Progenitor cell of endocrine pancreas (in vitro differentiated cells): Measurements from ENCODE around the gene DCN. TPM values are rescaled to one million over a fixed set of nuclear protein-coding genes. Genes with fewer than 3 reads are reported as not detected.

Experiments
- DNase-seq: peaks from one replicate; pipeline ENCODE4 v3.0.0; 2021; ENCODE audit warnings: low spot score; ENCODE audit not compliant: unreplicated experiment
- H3K27ac Mint-ChIP-seq: 2 replicates; pipeline ENCODE4 v1.8.0; 2021; ENCODE audit warnings: mild to moderate bottlenecking, moderate library complexity, mixed read lengths
- H3K27me3 Mint-ChIP-seq: 2 replicates; pipeline ENCODE4 v1.8.0; 2021; ENCODE audit warnings: mixed read lengths
- H3K36me3 Mint-ChIP-seq: 2 replicates; pipeline ENCODE4 v1.8.0; 2022; ENCODE audit warnings: mixed read lengths; ENCODE audit not compliant: insufficient read depth
- H3K4me1 Mint-ChIP-seq: 2 replicates; pipeline ENCODE4 v1.8.0; 2021; ENCODE audit warnings: low read depth, mixed read lengths
- H3K4me3 Mint-ChIP-seq: 2 replicates; pipeline ENCODE4 v1.8.0; 2021; ENCODE audit warnings: low read depth, mild to moderate bottlenecking, moderate library complexity, mixed read lengths
- H3K9me3 Mint-ChIP-seq: 2 replicates; pipeline ENCODE4 v1.8.0; 2021; ENCODE audit warnings: low read depth, mixed read lengths
- CTCF ChIP-seq: fragments of 200-600 bp; sonication (generic); IDR thresholded peaks from one replicate; pipeline ENCODE4 v1.5.0; 2021; ENCODE audit warnings: antibody characterized with exemption, mild to moderate bottlenecking; ENCODE audit not compliant: unreplicated experiment
- long read RNA-seq: library from polyadenylated mRNA; unstranded; transcript quantifications from one replicate; pipeline ENCODE4 v2.0.0, GENCODE V29; 2020
- total RNA-seq: library from RNA; stranded (reverse); gene quantifications from 2 replicates; pipeline ENCODE4 v1.2.1, GENCODE V29; 2021

The DCN gene, protein sequence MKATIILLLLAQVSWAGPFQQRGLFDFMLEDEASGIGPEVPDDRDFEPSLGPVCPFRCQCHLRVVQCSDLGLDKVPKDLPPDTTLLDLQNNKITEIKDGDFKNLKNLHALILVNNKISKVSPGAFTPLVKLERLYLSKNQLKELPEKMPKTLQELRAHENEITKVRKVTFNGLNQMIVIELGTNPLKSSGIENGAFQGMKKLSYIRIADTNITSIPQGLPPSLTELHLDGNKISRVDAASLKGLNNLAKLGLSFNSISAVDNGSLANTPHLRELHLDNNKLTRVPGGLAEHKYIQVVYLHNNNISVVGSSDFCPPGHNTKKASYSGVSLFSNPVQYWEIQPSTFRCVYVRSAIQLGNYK
- total RNA-seq: 0.55 TPM in 1 of 2 replicates, not detected in the other
- long read RNA-seq, partial matches to known transcripts: 1 of 1 reads
- long read RNA-seq, other reads (novel, unspliced or antisense): 0 of 1 reads

DNA sequence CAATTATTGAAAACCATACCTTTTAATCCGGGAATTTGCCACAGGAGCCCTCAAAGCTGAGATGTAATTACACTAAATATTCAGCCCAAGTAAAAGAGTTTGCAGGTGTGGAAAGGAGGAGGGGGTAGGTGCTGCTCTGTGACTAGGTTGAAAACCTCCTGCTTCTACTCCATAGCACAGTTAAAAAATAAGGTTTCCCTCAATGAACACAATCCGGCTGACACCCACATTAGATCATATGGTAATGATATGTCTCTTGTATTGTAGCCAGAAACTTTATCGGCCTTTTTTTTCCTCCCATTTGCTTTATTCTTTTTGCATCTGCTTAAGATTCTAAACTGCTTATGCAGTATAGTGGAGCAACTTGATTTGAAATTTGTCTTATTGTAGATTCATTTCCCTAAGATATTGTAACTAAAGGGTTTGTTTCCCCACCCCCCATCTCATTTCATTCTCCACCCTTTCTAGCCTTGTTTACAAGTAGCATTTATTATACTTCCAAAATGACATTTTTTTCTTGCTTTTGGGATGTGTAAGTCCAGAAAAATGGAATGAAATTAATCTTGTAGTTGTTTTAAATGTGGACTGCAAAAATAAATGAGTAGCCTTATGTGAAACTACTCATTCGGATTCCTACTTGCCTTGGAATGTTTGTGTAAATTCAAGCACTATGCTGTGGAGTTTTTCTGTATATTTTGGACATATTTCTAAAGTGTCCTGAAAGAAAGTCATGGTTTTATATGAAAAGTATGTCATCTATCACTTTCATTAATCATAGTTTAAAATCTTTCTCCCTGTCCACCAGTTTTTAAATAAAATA, at the start of gene DCN:
DCN (minus strand) TSS at position 182 of the 820 bp plus-strand sequence. CDS start 4,265 bp downstream, outside the sequence.
- H3K9me3 Mint-ChIP-seq: no peaks in the 10 kb centered on the region
- no peak within 1 kb of the TSS for H3K27ac Mint-ChIP-seq
- H3K27me3 Mint-ChIP-seq: no peaks in the 10 kb centered on the region
- DNase-seq: no peak
- TF ChIP-seq CTCF: no peak
- H3K36me3 Mint-ChIP-seq: no peaks in the 10 kb centered on the region
- peaks cover 4% of the 10 kb centered on the region for H3K4me1 Mint-ChIP-seq
- H3K4me3 Mint-ChIP-seq: no peak within 1 kb of the TSS

- no peaks in the 10 kb centered on the region for H3K36me3 Mint-ChIP-seq
Measured at GRCh38 chr12:91230841-91231240, 48.2 kb upstream of the DCN start.

DNA sequence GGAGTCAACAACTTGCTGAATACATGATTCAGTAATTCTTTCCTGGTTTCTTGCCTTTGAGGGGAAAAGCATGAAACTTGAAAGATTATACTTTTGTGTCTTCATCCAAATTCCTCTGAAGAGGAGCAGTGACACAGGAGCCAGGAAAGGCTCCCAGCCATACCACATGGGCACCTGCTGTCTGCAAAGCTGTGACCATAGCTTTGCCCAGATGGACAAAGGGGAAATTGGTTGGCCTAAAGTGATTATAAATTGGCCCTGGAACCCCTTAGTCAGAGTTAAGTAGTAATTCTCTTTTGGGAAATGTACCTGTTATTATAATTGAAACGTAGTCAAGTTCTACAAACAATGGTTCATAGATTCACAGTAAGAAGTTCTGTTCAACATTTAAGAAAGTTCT, 44.3 kb upstream of the DCN start:
- no peaks in the 10 kb centered on the region for H3K9me3 Mint-ChIP-seq
- H3K36me3 Mint-ChIP-seq: no peaks in the 10 kb centered on the region
- H3K27me3 Mint-ChIP-seq: no peaks in the 10 kb centered on the region

More at GRCh38 chr12:91230841-91231240, 48.2 kb upstream of the DCN start:
- no peak overlapping the region for H3K27ac Mint-ChIP-seq
- H3K27me3 Mint-ChIP-seq: no peaks in the 10 kb centered on the region
- H3K4me3 Mint-ChIP-seq: no peak overlapping the region
- no peaks in the 10 kb centered on the region for H3K4me1 Mint-ChIP-seq
- H3K9me3 Mint-ChIP-seq: no peaks in the 10 kb centered on the region
- DNase-seq: no peak
- TF ChIP-seq CTCF: no peak

GRCh38 chr12:91225316-91225715, 42.7 kb upstream of the DCN start:
- H3K36me3 Mint-ChIP-seq: no peaks in the 10 kb centered on the region
- H3K4me1 Mint-ChIP-seq: no peaks in the 10 kb centered on the region
- no peak overlapping the region for H3K27ac Mint-ChIP-seq
- H3K27me3 Mint-ChIP-seq: no peaks in the 10 kb centered on the region
- H3K4me3 Mint-ChIP-seq: no peak overlapping the region
- H3K9me3 Mint-ChIP-seq: no peaks in the 10 kb centered on the region
- DNase-seq: no peak
- no peak for TF ChIP-seq CTCF

More for the DNA sequence above, 44.3 kb upstream of the DCN start:
- no peak for TF ChIP-seq CTCF
- Mint-ChIP-seq H3K27ac (no peak overlapping the region), H3K4me3 (no peak overlapping the region), H3K4me1 (no peaks in the 10 kb centered on the region)
- no peak for DNase-seq

GRCh38 chr12:91224401-91224800, 41.8 kb upstream of the DCN start:
- DNase-seq: no peak
- H3K4me1 Mint-ChIP-seq: no peaks in the 10 kb centered on the region
- H3K4me3 Mint-ChIP-seq: no peak overlapping the region
- TF ChIP-seq CTCF: no peak
- H3K27me3 Mint-ChIP-seq: no peaks in the 10 kb centered on the region
- H3K36me3 Mint-ChIP-seq: no peaks in the 10 kb centered on the region
- no peaks in the 10 kb centered on the region for H3K9me3 Mint-ChIP-seq
- H3K27ac Mint-ChIP-seq: no peak overlapping the region
